ENCODE measurements around the gene PURA. TPM values are rescaled to one million over a fixed set of nuclear protein-coding genes. Genes with fewer than 3 reads are reported as not detected.

PURA gene
- total and polyA plus RNA-seq, 2 donors (not counting 3 experiments of a cell fraction or from before 2014, with no cell fraction given), result 1.3 to 8.2 TPM

- Histone ChIP-seq H3K4me1 (ENCODE audit: control insufficient read depth, extremely low read depth, insufficient read depth, low read length) (peaks cover 17% of the 10 kb centered on the region), H2AFZ (ENCODE audit: low read depth, low read length) (peak overlapping the region; percentile 60), H3K4me3 (replicated peaks in 1 of 3; ENCODE audit: insufficient read depth in 1 of 3, low read depth in 1 of 3, low read length in 3 of 3) (peak overlapping the region; percentile 56 to 78 (median 77)), H3K27me3 (ENCODE audit: control insufficient read depth in 2 of 2, insufficient read depth in 2 of 2, low read length in 2 of 2) (peaks cover 31 to 65% of the 10 kb centered on the region in 2 experiments), H3K36me3 (ENCODE audit: control insufficient read depth in 2 of 2, extremely low read depth in 1 of 2, insufficient read depth in 2 of 2, low read length in 2 of 2) (no peaks in the 10 kb centered on the region), H3K9me3 (replicated peaks; ENCODE audit: control insufficient read depth, insufficient read depth, low read length) (no peaks in the 10 kb centered on the region), H3K27ac (ENCODE audit: insufficient read depth, low read depth, low read length) (no peak overlapping the region), H3K9me1 (replicated peaks; ENCODE audit: control insufficient read depth, extremely low read depth, insufficient read depth, low read length) (no peaks in the 10 kb centered on the region), H3K4me2 (ENCODE audit: insufficient read depth, low read length) (peak overlapping the region; percentile 89), H3K79me2 (ENCODE audit: control insufficient read depth, insufficient read depth, low read length) (peaks cover 6% of the 10 kb centered on the region), H4K20me1 (replicated peaks; ENCODE audit: control insufficient read depth, extremely low read depth, insufficient read depth, low read length) (no peaks in the 10 kb centered on the region), H3K9ac (replicated peaks; ENCODE audit: extremely low read depth, insufficient read depth, low read length) (peak overlapping the region; percentile 40)
- ChIA-PET CTCF (interaction anchor here (0.8 to 2.2 kb wide), 8 partner anchors 34 to 321 kb away, joined by 3 to 7 read pairs (median 5); partner anchors contain the start of gene NRG2), POLR2A (interaction anchor here (0.7 kb wide), 1 partner anchor 237 kb away, joined by 5 read pairs; no protein-coding TSS in a partner anchor)
- DNase-seq (ENCODE audit: low read depth, low spot score), result no peak
- TF ChIP-seq FOS (IDR thresholded peaks at IDR 0.05; ENCODE audit: borderline replicate concordance, insufficient read depth, low read length) (no peak), JUN (IDR thresholded peaks at IDR 0.05; ENCODE audit: borderline replicate concordance, insufficient read depth, insufficient read length, low read depth) (no peak), POLR2AphosphoS5 (IDR thresholded peaks at IDR 0.05; ENCODE audit: insufficient read depth, low read depth, low read length) (no peak), MYC (IDR thresholded peaks at IDR 0.05; ENCODE audit: low read depth, low read length) (no peak), GATA2 (IDR thresholded peaks at IDR 0.05; ENCODE audit: insufficient read depth, insufficient read length, low read depth, low read length) (no peak), POLR2A (IDR thresholded peaks at IDR 0.05; ENCODE audit: low read depth, low read length) (peak; percentile 3), EZH2 (IDR thresholded peaks at IDR 0.05; ENCODE audit: borderline replicate concordance, low read depth, low read length, severe bottlenecking) (peak; percentile 6)
- TF ChIP-seq, protein P1, sequence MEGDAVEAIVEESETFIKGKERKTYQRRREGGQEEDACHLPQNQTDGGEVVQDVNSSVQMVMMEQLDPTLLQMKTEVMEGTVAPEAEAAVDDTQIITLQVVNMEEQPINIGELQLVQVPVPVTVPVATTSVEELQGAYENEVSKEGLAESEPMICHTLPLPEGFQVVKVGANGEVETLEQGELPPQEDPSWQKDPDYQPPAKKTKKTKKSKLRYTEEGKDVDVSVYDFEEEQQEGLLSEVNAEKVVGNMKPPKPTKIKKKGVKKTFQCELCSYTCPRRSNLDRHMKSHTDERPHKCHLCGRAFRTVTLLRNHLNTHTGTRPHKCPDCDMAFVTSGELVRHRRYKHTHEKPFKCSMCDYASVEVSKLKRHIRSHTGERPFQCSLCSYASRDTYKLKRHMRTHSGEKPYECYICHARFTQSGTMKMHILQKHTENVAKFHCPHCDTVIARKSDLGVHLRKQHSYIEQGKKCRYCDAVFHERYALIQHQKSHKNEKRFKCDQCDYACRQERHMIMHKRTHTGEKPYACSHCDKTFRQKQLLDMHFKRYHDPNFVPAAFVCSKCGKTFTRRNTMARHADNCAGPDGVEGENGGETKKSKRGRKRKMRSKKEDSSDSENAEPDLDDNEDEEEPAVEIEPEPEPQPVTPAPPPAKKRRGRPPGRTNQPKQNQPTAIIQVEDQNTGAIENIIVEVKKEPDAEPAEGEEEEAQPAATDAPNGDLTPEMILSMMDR (IDR thresholded peaks at IDR 0.05; ENCODE audit: extremely low read depth in 1 of 2, insufficient read depth in 1 of 2, low read depth in 1 of 2, low read length in 2 of 2), result no peak
- TF ChIP-seq, protein P2, sequence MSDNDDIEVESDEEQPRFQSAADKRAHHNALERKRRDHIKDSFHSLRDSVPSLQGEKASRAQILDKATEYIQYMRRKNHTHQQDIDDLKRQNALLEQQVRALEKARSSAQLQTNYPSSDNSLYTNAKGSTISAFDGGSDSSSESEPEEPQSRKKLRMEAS (IDR thresholded peaks at IDR 0.05; ENCODE audit: insufficient read depth, insufficient read length), result no peak
- TSS peak; percentile 34 for BruUV-seq (replicated peaks)
- intact Hi-C loops (cut with micrococcal nuclease), result loop anchor here (2.0 kb wide), 1 partner anchor 66 kb away; the partner anchor contains the start of gene NRG2
- dilution Hi-C loops (cut with MboI; ENCODE audit: extremely low pct_ligation_motif_present, low sequenced_read_pairs), result no loop called here
- FAIRE-seq, result no peak
Measured at GRCh38 chr5:140108093-140109017, 5.6 kb upstream of the PURA start.
